H1 (cell line): ENCODE data around the gene OR2V2. TPM values are rescaled to one million over a fixed set of nuclear protein-coding genes. Genes with fewer than 3 reads are reported as not detected.

ENCODE experiments used
- BACH1 ChIP-seq: IDR thresholded peaks from 2 replicates; pipeline ENCODE4 v1.6.1; 2012; ENCODE audit warnings: low read length, improper control_type of control experiment
- EGR1 ChIP-seq: IDR thresholded peaks from 2 replicates; pipeline ENCODE4 v1.6.1; 2011; ENCODE audit warnings: low read depth, low read length, borderline replicate concordance
- HDAC2 ChIP-seq, 2 experiments: fragments of 300-600 bp in 1 of 2; sonication (generic) in 1 of 2; IDR thresholded peaks; 2 replicates each; pipeline ENCODE4 v1.6.1; 2011 to 2012; ENCODE audit warnings: low read depth in 2 of 2, low read length in 2 of 2, mild to moderate bottlenecking in 2 of 2, moderate library complexity in 2 of 2, borderline replicate concordance in 1 of 2, inconsistent platforms in 1 of 2
- TEAD4 ChIP-seq: IDR thresholded peaks from 2 replicates; pipeline ENCODE4 v1.6.1; 2012; ENCODE audit warnings: low read depth, low read length, inconsistent platforms, mixed read lengths
- polyA plus RNA-seq, 7 experiments: library from polyadenylated mRNA; depleted of rRNA in 3 of 7; stranded (reverse) in 5 of 7; unstranded in 2 of 7; fragments of >200 nt in 5 of 7; fragments of 200-250 nt in 2 of 7; gene quantifications; 1 replicate in 5 of 7; 2 replicates in 1 of 7; 4 replicates in 1 of 7; pipeline versions ENCODE4 v1.2.1 to v1.2.3, GENCODE V29; 2011 to 2013; ENCODE audit warnings: missing spikeins in 2 of 7, mixed read lengths in 2 of 7
- total RNA-seq: library from RNA; stranded (reverse); fragmentation: NEBNext Ultra II Directional; extraction: Animal tissue kit (Norgen Biotek cat#: 25700); gene quantifications from 2 replicates; pipeline ENCODE4 v1.2.1, GENCODE V29; 2021

Gene OR2V2
- total and polyA plus RNA-seq, 2 of the 8 experiments (the other 6 are each of a cell fraction or from before 2014, with no cell fraction given), result not detected

GRCh38 chr5:181184845-181185216 is 37.4 kb downstream of the OR2V2 start (continued):
- no peak for TF ChIP-seq HDAC2 (IDR thresholded peaks at IDR 0.05; ENCODE audit: borderline replicate concordance in 1 of 2, low read depth in 2 of 2, low read length in 2 of 2)
- TF ChIP-seq BACH1, result no peak
- TF ChIP-seq TEAD4, result no peak
- TF ChIP-seq EGR1, result no peak
